HEK293 (cell line): ENCODE measurements around the gene FAM210B.

Experiments used
- CTCF ChIA-PET: fragments of 350-600 bp; formaldehyde crosslinking; extraction: SDS; loops from one replicate; lab custom pipeline; 2021; ENCODE audit warnings: antibody characterized with exemption; lab: Yijun Ruan, JAX
- POLR2A ChIA-PET: fragments of 300-600 bp; formaldehyde crosslinking; extraction: SDS; loops from one replicate; lab custom pipeline; 2020; ENCODE audit warnings: antibody characterized with exemption, inconsistent platforms; lab: Yijun Ruan, JAX
- H3K27ac ChIP-seq: fragments of 200-500 bp; sonication (Bioruptor generic); 2 replicates; pipeline ENCODE4 v1.5.1; 2014; ENCODE audit warnings: low read depth, low read length, control low read depth, inconsistent platforms; ENCODE audit errors: extremely low read depth
- H3K36me3 ChIP-seq, 2 experiments: fragments of 200-500 bp in 1 of 2; sonication (Bioruptor generic) in 1 of 2; 1 replicate in 1 of 2; 2 replicates in 1 of 2; pipeline ENCODE4 v1.5.1; 2014 to 2017; ENCODE audit warnings: inconsistent platforms in 2 of 2, low read length in 2 of 2; ENCODE audit not compliant: control insufficient read depth in 2 of 2, insufficient read depth in 1 of 2
- H3K4me1 ChIP-seq: fragments of 200-500 bp; sonication (Bioruptor generic); 2 replicates; pipeline ENCODE4 v1.5.1; 2014; ENCODE audit warnings: mild to moderate bottlenecking, low read length, inconsistent platforms; ENCODE audit not compliant: control insufficient read depth, insufficient read depth
- H3K4me3 ChIP-seq: 2 replicates; pipeline ENCODE4 v1.5.1; 2011; ENCODE audit warnings: low read depth, mild to moderate bottlenecking, control low read depth, low read length, moderate library complexity
- H3K9me3 ChIP-seq: fragments of 200-500 bp; sonication (Bioruptor generic); 2 replicates; pipeline ENCODE4 v1.5.1; 2014; ENCODE audit warnings: low read depth, low read length, inconsistent platforms; ENCODE audit not compliant: control insufficient read depth, insufficient read depth
- EGR2 ChIP-seq: fragments of 450-650 bp; formaldehyde crosslinking; IDR thresholded peaks from 2 replicates; pipeline ENCODE4 v1.5.1; 2016; ENCODE audit warnings: low read depth, missing biosample characterization, missing genetic modification characterization
- KLF10 ChIP-seq: fragments of 450-650 bp; IDR thresholded peaks from 2 replicates; pipeline ENCODE4 v1.5.1; 2018; ENCODE audit warnings: missing biosample characterization, mild to moderate bottlenecking, missing genetic modification characterization
- KLF16 ChIP-seq: fragments of 450-650 bp; formaldehyde crosslinking; IDR thresholded peaks from 2 replicates; pipeline ENCODE4 v1.5.1; 2017; ENCODE audit warnings: missing biosample characterization, missing genetic modification characterization
- KLF8 ChIP-seq: fragments of 450-650 bp; formaldehyde crosslinking; IDR thresholded peaks from 2 replicates; pipeline ENCODE4 v1.5.1; 2016; ENCODE audit warnings: missing biosample characterization, missing genetic modification characterization
- MZF1 ChIP-seq: fragments of 450-650 bp; formaldehyde crosslinking; IDR thresholded peaks from 2 replicates; pipeline ENCODE4 v1.5.1; 2017; ENCODE audit warnings: missing biosample characterization, missing genetic modification characterization, borderline replicate concordance
- PBX3 ChIP-seq: sonication (generic); formaldehyde crosslinking; IDR thresholded peaks from 2 replicates; pipeline ENCODE4 v1.8.1; 2022; ENCODE audit warnings: mild to moderate bottlenecking, moderate library complexity, missing genetic modification reagents
- ZBTB10 ChIP-seq: fragments of 450-650 bp; formaldehyde crosslinking; IDR thresholded peaks from 2 replicates; pipeline ENCODE4 v1.5.1; 2016; ENCODE audit warnings: missing biosample characterization, missing genetic modification characterization
- ZBTB20 ChIP-seq: fragments of 450-650 bp; formaldehyde crosslinking; IDR thresholded peaks from 2 replicates; pipeline ENCODE4 v1.5.1; 2016; ENCODE audit warnings: missing biosample characterization, missing genetic modification characterization
- ZBTB44 ChIP-seq: fragments of 450-650 bp; IDR thresholded peaks from 2 replicates; pipeline ENCODE4 v1.5.1; 2018; ENCODE audit warnings: missing biosample characterization, mild to moderate bottlenecking, missing genetic modification characterization
- ZBTB8A ChIP-seq: fragments of 450-650 bp; formaldehyde crosslinking; IDR thresholded peaks from 2 replicates; pipeline ENCODE4 v1.5.1; 2016; ENCODE audit warnings: missing biosample characterization, missing genetic modification characterization
- ZFP37 ChIP-seq: fragments of 450-650 bp; formaldehyde crosslinking; IDR thresholded peaks from 2 replicates; pipeline ENCODE4 v1.5.1; 2016; ENCODE audit warnings: missing biosample characterization, missing genetic modification characterization
- ZFP69B ChIP-seq: fragments of 450-650 bp; formaldehyde crosslinking; IDR thresholded peaks from 2 replicates; pipeline ENCODE4 v1.5.1; 2016; ENCODE audit warnings: missing biosample characterization, missing genetic modification characterization
- ZNF132 ChIP-seq: fragments of 450-650 bp; formaldehyde crosslinking; IDR thresholded peaks from 2 replicates; pipeline ENCODE4 v1.5.1; 2017; ENCODE audit warnings: missing biosample characterization, missing genetic modification characterization, borderline replicate concordance
- ZNF133 ChIP-seq: fragments of 450-650 bp; formaldehyde crosslinking; IDR thresholded peaks from 2 replicates; pipeline ENCODE4 v1.5.1; 2016; ENCODE audit warnings: missing biosample characterization, missing genetic modification characterization
- ZNF155 ChIP-seq: fragments of 450-650 bp; formaldehyde crosslinking; IDR thresholded peaks from 2 replicates; pipeline ENCODE4 v1.5.1; 2016; ENCODE audit warnings: missing biosample characterization, missing genetic modification characterization
- ZNF174 ChIP-seq: fragments of 450-650 bp; formaldehyde crosslinking; IDR thresholded peaks from 2 replicates; pipeline ENCODE4 v1.5.0; 2017; ENCODE audit warnings: missing biosample characterization, mild to moderate bottlenecking, missing genetic modification characterization
- ZNF202 ChIP-seq: fragments of 450-650 bp; formaldehyde crosslinking; IDR thresholded peaks from 2 replicates; pipeline ENCODE4 v1.5.1; 2016; ENCODE audit warnings: missing biosample characterization, missing genetic modification characterization, borderline replicate concordance
- ZNF248 ChIP-seq: fragments of 450-650 bp; formaldehyde crosslinking; IDR thresholded peaks from 2 replicates; pipeline ENCODE4 v1.5.1; 2017; ENCODE audit warnings: missing biosample characterization, missing genetic modification characterization
- ZNF324 ChIP-seq: fragments of 450-650 bp; formaldehyde crosslinking; IDR thresholded peaks from 2 replicates; pipeline ENCODE4 v1.5.1; 2016; ENCODE audit warnings: missing biosample characterization, missing genetic modification characterization
- ZNF341 ChIP-seq: fragments of 450-650 bp; formaldehyde crosslinking; IDR thresholded peaks from 2 replicates; pipeline ENCODE4; 2016; ENCODE audit warnings: low read depth, missing biosample characterization, missing genetic modification characterization
- ZNF354C ChIP-seq: fragments of 450-650 bp; formaldehyde crosslinking; IDR thresholded peaks from 2 replicates; pipeline ENCODE4 v1.5.1; 2016; ENCODE audit warnings: missing biosample characterization, missing genetic modification characterization, low read depth, borderline replicate concordance
- ZNF549 ChIP-seq: fragments of 450-650 bp; IDR thresholded peaks from 2 replicates; pipeline ENCODE4 v1.5.1; 2018; ENCODE audit warnings: missing biosample characterization, missing genetic modification characterization, mild to moderate bottlenecking, inconsistent platforms, moderate library complexity
- ZNF555 ChIP-seq: fragments of 450-650 bp; formaldehyde crosslinking; conservative IDR thresholded peaks from 2 replicates; pipeline ENCODE4 v1.5.1; 2017; ENCODE audit warnings: missing biosample characterization, mild to moderate bottlenecking, missing genetic modification characterization, inconsistent platforms
- ZNF610 ChIP-seq: fragments of 450-650 bp; formaldehyde crosslinking; IDR thresholded peaks from 2 replicates; pipeline ENCODE4 v1.5.1; 2016; ENCODE audit warnings: missing biosample characterization, missing genetic modification characterization, borderline replicate concordance
- ZNF621 ChIP-seq: fragments of 450-650 bp; formaldehyde crosslinking; IDR thresholded peaks from 2 replicates; pipeline ENCODE4 v1.5.1; 2017; ENCODE audit warnings: missing biosample characterization, missing genetic modification characterization
- ZNF623 ChIP-seq: fragments of 450-650 bp; formaldehyde crosslinking; IDR thresholded peaks from 2 replicates; pipeline ENCODE4 v1.5.1; 2016; ENCODE audit warnings: missing biosample characterization, missing genetic modification characterization
- ZNF624 ChIP-seq: fragments of 450-650 bp; formaldehyde crosslinking; IDR thresholded peaks from 2 replicates; pipeline ENCODE4 v1.5.1; 2017; ENCODE audit warnings: missing biosample characterization, missing genetic modification characterization
- ZNF677 ChIP-seq: fragments of 450-650 bp; IDR thresholded peaks from 2 replicates; pipeline ENCODE4 v1.5.0; 2018; ENCODE audit warnings: missing biosample characterization, mild to moderate bottlenecking, missing genetic modification characterization, moderate library complexity
- ZNF701 ChIP-seq: fragments of 450-650 bp; formaldehyde crosslinking; IDR thresholded peaks from 2 replicates; pipeline ENCODE4 v1.5.1; 2016; ENCODE audit warnings: missing biosample characterization, missing genetic modification characterization
- ZNF830 ChIP-seq: fragments of 450-650 bp; IDR thresholded peaks from 2 replicates; pipeline ENCODE4 v1.5.0; 2018; ENCODE audit warnings: missing biosample characterization, missing genetic modification characterization, low read depth, mild to moderate bottlenecking, moderate library complexity
- ZSCAN30 ChIP-seq: fragments of 450-650 bp; IDR thresholded peaks from 2 replicates; pipeline ENCODE4 v1.5.1; 2018; ENCODE audit warnings: missing biosample characterization, mild to moderate bottlenecking, missing genetic modification characterization, moderate library complexity
- TF ChIP-seq, protein P1 (sequence below): fragments of 450-650 bp; formaldehyde crosslinking; IDR thresholded peaks from 2 replicates; pipeline ENCODE4 v1.5.1; 2016; ENCODE audit warnings: missing biosample characterization, missing genetic modification characterization
- TF ChIP-seq, protein P2 (sequence below): IDR thresholded peaks from 2 replicates; pipeline ENCODE4 v1.6.1; 2011; ENCODE audit warnings: mild to moderate bottlenecking, low read depth, low read length, borderline replicate concordance

FAM210B gene

GRCh38 chr20:56391596-56392131 lies 32.9 kb downstream of the FAM210B start:
- Histone ChIP-seq H3K9me3 (no peaks in the 10 kb centered on the region), H3K36me3 (peaks cover 29 to 72% of the 10 kb centered on the region in 2 experiments), H3K4me1 (peaks cover 4% of the 10 kb centered on the region; the same call in 1 of the 2 replicates), H3K27ac (peak overlapping the region; percentile 83), H3K4me3 (peak overlapping the region; percentile 88)
- POLR2A ChIA-PET, result interaction anchor here (0.6 to 2.4 kb wide), 13 partner anchors 9 to 238 kb away, joined by 3 to 31 read pairs (median 3); partner anchors contain the start of genes FAM210B and RTF2
- CTCF ChIA-PET, result interaction anchor here (1.0 kb wide), 2 partner anchors 12 to 17 kb away, joined by 3 to 5 read pairs; no protein-coding TSS in a partner anchor
- TF ChIP-seq, protein P1, sequence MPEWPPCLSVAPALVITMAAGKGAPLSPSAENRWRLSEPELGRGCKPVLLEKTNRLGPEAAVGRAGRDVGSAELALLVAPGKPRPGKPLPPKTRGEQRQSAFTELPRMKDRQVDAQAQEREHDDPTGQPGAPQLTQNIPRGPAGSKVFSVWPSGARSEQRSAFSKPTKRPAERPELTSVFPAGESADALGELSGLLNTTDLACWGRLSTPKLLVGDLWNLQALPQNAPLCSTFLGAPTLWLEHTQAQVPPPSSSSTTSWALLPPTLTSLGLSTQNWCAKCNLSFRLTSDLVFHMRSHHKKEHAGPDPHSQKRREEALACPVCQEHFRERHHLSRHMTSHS (tag by site-specific recombination), result no peak
- TF ChIP-seq ZNF248 (tag by site-specific recombination) (no peak), ZNF555 (no peak), ZBTB44 (tag by site-specific recombination) (no peak), ZNF621 (tag by site-specific recombination) (no peak), EGR2 (peak; percentile 61), ZNF624 (no peak), ZBTB20 (tag by site-specific recombination) (peak; percentile 11; the same call in 1 of the 2 replicates), ZNF133 (no peak), KLF16 (tag by site-specific recombination) (peak; percentile 21; the same call in 1 of the 2 replicates), ZBTB10 (tag by site-specific recombination) (no peak), ZNF324 (no peak), ZBTB8A (tag by site-specific recombination) (no peak), ZNF549 (tag by site-specific recombination) (no peak), ZNF132 (no peak), ZFP69B (tag by site-specific recombination) (no peak), KLF10 (tag by site-specific recombination) (0 out of 2 replicates have a peak, but pooled peaks have one; percentile 6), MZF1 (tag by site-specific recombination) (no peak), KLF8 (tag by site-specific recombination) (no peak), ZNF202 (tag by site-specific recombination) (no peak), ZNF341 (tag by site-specific recombination) (peak; percentile 61), ZNF155 (tag by site-specific recombination) (no peak), ZNF174 (tag by site-specific recombination) (no peak), ZFP37 (tag by site-specific recombination) (no peak), PBX3 (CRISPR knock-in tag) (no peak), ZSCAN30 (tag by site-specific recombination) (no peak), ZNF623 (tag by site-specific recombination) (no peak), ZNF677 (tag by site-specific recombination) (no peak), ZNF610 (tag by site-specific recombination) (no peak), ZNF354C (no peak), ZNF701 (tag by site-specific recombination) (no peak), ZNF830 (tag by site-specific recombination) (no peak)
- TF ChIP-seq, protein P2, sequence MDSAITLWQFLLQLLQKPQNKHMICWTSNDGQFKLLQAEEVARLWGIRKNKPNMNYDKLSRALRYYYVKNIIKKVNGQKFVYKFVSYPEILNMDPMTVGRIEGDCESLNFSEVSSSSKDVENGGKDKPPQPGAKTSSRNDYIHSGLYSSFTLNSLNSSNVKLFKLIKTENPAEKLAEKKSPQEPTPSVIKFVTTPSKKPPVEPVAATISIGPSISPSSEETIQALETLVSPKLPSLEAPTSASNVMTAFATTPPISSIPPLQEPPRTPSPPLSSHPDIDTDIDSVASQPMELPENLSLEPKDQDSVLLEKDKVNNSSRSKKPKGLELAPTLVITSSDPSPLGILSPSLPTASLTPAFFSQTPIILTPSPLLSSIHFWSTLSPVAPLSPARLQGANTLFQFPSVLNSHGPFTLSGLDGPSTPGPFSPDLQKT, result no peak
